Ovary (tissue), 9 donors: ENCODE measurements around the gene UCHL5. TPM values are rescaled to one million over a fixed set of nuclear protein-coding genes. Genes with fewer than 3 reads are reported as not detected.

ENCODE experiments used
- DNase-seq, 5 donors: peaks; one replicate each; pipeline ENCODE4 v3.0.0-alpha.2; 2019 to 2020
- H3K27ac ChIP-seq, 2 donors: fragments of 200-600 bp; one replicate each; pipeline versions ENCODE4 v1.5.1 to v1.8.0; 2019 to 2022
- H3K27me3 ChIP-seq: fragments of 200-600 bp; one replicate; pipeline ENCODE4 v1.8.0; 2022
- H3K36me3 ChIP-seq: fragments of 200-600 bp; sonication (generic); one replicate; pipeline ENCODE4 v1.5.1; 2019
- H3K4me1 ChIP-seq: one replicate; pipeline ENCODE4 v1.8.1; 2013; ENCODE audit warnings: mild to moderate bottlenecking, moderate library complexity; ENCODE audit not compliant: insufficient read depth
- H3K4me3 ChIP-seq: fragments of 200-600 bp; sonication (generic); one replicate; pipeline ENCODE4 v1.5.1; 2017
- H3K9me3 ChIP-seq, 2 donors: fragments of 200-600 bp in 1 of 2; sonication (generic) in 1 of 2; one replicate each; pipeline versions ENCODE4 v1.5.1 to v1.8.1; 2013 to 2019; ENCODE audit warnings: mild to moderate bottlenecking in 1 of 2, moderate library complexity in 1 of 2
- EP300 ChIP-seq: sonication (generic); formaldehyde crosslinking; IDR thresholded peaks from one replicate; pipeline ENCODE4 v1.6.1; 2017; ENCODE audit warnings: antibody characterized with exemption
- POLR2A ChIP-seq: fragments of 450-650 bp; IDR thresholded peaks from one replicate; pipeline ENCODE4 v1.6.1; 2017; ENCODE audit warnings: antibody characterized with exemption, mild to moderate bottlenecking, moderate library complexity
- WGBS, 3 donors: extraction: QIAGEN DNeasy Blood & Tissue Kit in 1 of 3; methylation state at CpG; one replicate each; pipeline versions ENCODE4 v1.1.5 to v1.1.7; 2013 to 2017; 5-methylcytosine and 5-hydroxymethylcytosine counted together
- intact Hi-C, 4 donors: fragments of 100-400 bp; cut with DNase I; formaldehyde crosslinking; loops; one replicate each; pipeline versions ENCODE4 v1.11.0 to v1.15.1; 2022 to 2023
- polyA plus RNA-seq, 2 donors: library from polyadenylated mRNA; stranded (reverse); fragments of 200-250 nt in 1 of 2; fragments of 350-450 nt in 1 of 2; fragmentation: Illumina TruSeq in 1 of 2; extraction: RNeasy Lipid Tissue Mini Kit (QIAGEN cat#74804) in 1 of 2; gene quantifications; one replicate each; pipeline ENCODE4 v1.2.3, GENCODE V29; 2013 to 2014
- total RNA-seq, 7 donors: library from RNA; depleted of rRNA in 2 of 7; stranded (reverse); fragments of >200 nt in 2 of 7; fragmentation: NEBNext Ultra II Directional in 3 of 7; extraction: Animal tissue kit (Norgen Biotek cat#: 25700) in 3 of 7; gene quantifications; one replicate each; pipeline versions ENCODE4 v1.1.0 to v1.2.4, GENCODE V29; 2016 to 2023
- TF ChIP-seq, protein P1 (sequence below), 3 donors: fragments of 450-650 bp in 2 of 3; fragments of 200-600 bp in 1 of 3; IDR thresholded peaks; one replicate each; pipeline versions ENCODE4 v1.5.1 to v1.8.0; 2016 to 2022; ENCODE audit warnings: antibody characterized with exemption in 3 of 3, mild to moderate bottlenecking in 1 of 3
- donor health status: DM: no; HTN: no; CAD: no; lungs with moderate emphysema.
- donor health status: DM: no; HTN: no; CAD: no.
- donor health status: Bipolar disorder and iron deficiency.
- donor health status: DM: yes; HTN: yes; CAD: no.
- donor health status: DM: no; HTN: no; CAD: no.
- donor health status: DM: yes; HTN: yes; CAD: no.

UCHL5 gene
- total and polyA plus RNA-seq, 9 donors, result 12.3 to 29.3 (median 23.3) TPM

DNA sequence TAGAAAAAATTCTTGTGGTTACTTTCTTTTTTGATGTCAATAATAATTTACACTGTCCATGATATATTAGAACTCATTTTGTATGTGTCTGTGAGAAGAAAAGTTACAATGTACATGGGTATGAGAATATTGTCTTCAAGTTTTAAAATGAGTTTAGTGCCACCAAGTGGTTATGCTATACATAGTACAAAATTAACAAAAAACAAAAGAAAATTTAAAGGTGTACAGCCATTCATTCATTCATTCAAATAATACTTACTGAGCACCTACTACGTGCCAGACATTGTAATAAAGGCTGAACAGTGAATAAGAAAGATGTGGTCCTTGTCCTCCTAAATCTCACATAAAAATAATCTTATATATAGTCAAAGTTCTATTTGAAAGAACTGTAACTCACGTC is 27.7 kb downstream of the UCHL5 start:
- no peaks in the 10 kb centered on the region for H3K27me3 ChIP-seq
- no peak for TF ChIP-seq EP300
- TF ChIP-seq, protein P1, sequence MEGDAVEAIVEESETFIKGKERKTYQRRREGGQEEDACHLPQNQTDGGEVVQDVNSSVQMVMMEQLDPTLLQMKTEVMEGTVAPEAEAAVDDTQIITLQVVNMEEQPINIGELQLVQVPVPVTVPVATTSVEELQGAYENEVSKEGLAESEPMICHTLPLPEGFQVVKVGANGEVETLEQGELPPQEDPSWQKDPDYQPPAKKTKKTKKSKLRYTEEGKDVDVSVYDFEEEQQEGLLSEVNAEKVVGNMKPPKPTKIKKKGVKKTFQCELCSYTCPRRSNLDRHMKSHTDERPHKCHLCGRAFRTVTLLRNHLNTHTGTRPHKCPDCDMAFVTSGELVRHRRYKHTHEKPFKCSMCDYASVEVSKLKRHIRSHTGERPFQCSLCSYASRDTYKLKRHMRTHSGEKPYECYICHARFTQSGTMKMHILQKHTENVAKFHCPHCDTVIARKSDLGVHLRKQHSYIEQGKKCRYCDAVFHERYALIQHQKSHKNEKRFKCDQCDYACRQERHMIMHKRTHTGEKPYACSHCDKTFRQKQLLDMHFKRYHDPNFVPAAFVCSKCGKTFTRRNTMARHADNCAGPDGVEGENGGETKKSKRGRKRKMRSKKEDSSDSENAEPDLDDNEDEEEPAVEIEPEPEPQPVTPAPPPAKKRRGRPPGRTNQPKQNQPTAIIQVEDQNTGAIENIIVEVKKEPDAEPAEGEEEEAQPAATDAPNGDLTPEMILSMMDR (IDR thresholded peaks at IDR 0.05), result no peak
- TF ChIP-seq POLR2A, result no peak
- WGBS, 3 donors, result 83 to 88% (median 87%) methylated on average over 2 of the region's 2 CpGs
- DNase-seq, result no peak
- H3K4me3 ChIP-seq, result no peak overlapping the region
- intact Hi-C loops, result no loop called here
- no peaks in the 10 kb centered on the region for H3K4me1 ChIP-seq
- no peaks in the 10 kb centered on the region for H3K9me3 ChIP-seq
- H3K27ac ChIP-seq, result no peak overlapping the region
- H3K36me3 ChIP-seq, result no peaks in the 10 kb centered on the region

GRCh38 chr1:193030280-193030679 is 28.9 kb downstream of the UCHL5 start:
- Histone ChIP-seq H3K4me1 (no peaks in the 10 kb centered on the region), H3K4me3 (no peak overlapping the region), H3K27me3 (no peaks in the 10 kb centered on the region), H3K36me3 (no peaks in the 10 kb centered on the region), H3K27ac (no peak overlapping the region), H3K9me3 (no peaks in the 10 kb centered on the region)
- intact Hi-C loops, result no loop called here
- TF ChIP-seq, protein P1 (IDR thresholded peaks at IDR 0.05), result no peak
- TF ChIP-seq POLR2A, result no peak
- no peak for TF ChIP-seq EP300
- WGBS, 3 donors, result 73 to 79% (median 75%) methylated on average over 1 of the region's 1 CpG
- no peak for DNase-seq

- H3K4me3 ChIP-seq, result no peak overlapping the region
- H3K27me3 ChIP-seq, result no peaks in the 10 kb centered on the region
- no peaks in the 10 kb centered on the region for H3K36me3 ChIP-seq
- intact Hi-C loops, result no loop called here
- H3K9me3 ChIP-seq, result no peaks in the 10 kb centered on the region
- TF ChIP-seq POLR2A, result no peak
- no peak for TF ChIP-seq EP300
- TF ChIP-seq, protein P1 (IDR thresholded peaks at IDR 0.05), result no peak
- no peak overlapping the region for H3K27ac ChIP-seq
- DNase-seq, result no peak
- H3K4me1 ChIP-seq, result no peaks in the 10 kb centered on the region
Measured at GRCh38 chr1:193025218-193025617, 33.9 kb downstream of the UCHL5 start.

DNA sequence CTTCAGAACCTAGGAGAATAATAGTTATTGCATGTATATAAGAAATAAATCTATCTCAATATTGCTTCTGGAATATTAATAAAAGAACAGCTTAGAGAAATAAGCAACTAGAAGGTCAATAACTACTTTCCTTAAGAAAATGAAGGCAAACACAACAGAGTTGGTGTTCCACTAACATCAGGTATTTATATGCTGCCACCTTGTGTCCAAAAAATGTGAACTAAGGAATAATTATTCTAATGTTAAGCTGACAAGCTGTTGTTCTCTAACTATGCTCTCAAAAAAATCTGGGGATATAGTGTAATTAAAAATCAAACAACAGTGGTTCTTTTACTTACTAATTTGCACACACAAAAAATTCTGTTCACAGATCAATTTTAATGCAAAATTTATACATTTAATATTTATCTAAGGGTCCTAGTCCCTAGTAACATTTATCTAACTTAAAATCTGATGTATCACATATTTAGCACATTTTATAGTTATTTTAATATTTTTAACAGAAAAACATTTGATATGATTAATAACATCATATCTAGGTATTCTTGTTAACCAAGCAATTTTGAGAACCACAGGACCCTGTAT is 39.6 kb downstream of the UCHL5 start:
- H3K27me3 ChIP-seq, result no peaks in the 10 kb centered on the region
- no peak for TF ChIP-seq POLR2A
- TF ChIP-seq, protein P1 (IDR thresholded peaks at IDR 0.05), result peak; percentile 14 to 43 (median 40)
- TF ChIP-seq EP300, result no peak
- no peak for DNase-seq
- H3K4me3 ChIP-seq, result no peak overlapping the region
- no peaks in the 10 kb centered on the region for H3K4me1 ChIP-seq
- no peaks in the 10 kb centered on the region for H3K36me3 ChIP-seq
- intact Hi-C loops, result loop anchor here (5.0 to 10.0 kb wide), 4 partner anchors 205 to 547 kb away; no protein-coding TSS in a partner anchor
- H3K27ac ChIP-seq, result no peak overlapping the region
- H3K9me3 ChIP-seq, result no peaks in the 10 kb centered on the region
